ENCODE results near the gene IL4I1.
"Not testable (repeated sequence)": the region's sequence is repeated elsewhere in the genome, so short reads cannot be mapped to it uniquely, and the experiment has no call there.

IL4I1 gene, protein sequence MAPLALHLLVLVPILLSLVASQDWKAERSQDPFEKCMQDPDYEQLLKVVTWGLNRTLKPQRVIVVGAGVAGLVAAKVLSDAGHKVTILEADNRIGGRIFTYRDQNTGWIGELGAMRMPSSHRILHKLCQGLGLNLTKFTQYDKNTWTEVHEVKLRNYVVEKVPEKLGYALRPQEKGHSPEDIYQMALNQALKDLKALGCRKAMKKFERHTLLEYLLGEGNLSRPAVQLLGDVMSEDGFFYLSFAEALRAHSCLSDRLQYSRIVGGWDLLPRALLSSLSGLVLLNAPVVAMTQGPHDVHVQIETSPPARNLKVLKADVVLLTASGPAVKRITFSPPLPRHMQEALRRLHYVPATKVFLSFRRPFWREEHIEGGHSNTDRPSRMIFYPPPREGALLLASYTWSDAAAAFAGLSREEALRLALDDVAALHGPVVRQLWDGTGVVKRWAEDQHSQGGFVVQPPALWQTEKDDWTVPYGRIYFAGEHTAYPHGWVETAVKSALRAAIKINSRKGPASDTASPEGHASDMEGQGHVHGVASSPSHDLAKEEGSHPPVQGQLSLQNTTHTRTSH

DNA sequence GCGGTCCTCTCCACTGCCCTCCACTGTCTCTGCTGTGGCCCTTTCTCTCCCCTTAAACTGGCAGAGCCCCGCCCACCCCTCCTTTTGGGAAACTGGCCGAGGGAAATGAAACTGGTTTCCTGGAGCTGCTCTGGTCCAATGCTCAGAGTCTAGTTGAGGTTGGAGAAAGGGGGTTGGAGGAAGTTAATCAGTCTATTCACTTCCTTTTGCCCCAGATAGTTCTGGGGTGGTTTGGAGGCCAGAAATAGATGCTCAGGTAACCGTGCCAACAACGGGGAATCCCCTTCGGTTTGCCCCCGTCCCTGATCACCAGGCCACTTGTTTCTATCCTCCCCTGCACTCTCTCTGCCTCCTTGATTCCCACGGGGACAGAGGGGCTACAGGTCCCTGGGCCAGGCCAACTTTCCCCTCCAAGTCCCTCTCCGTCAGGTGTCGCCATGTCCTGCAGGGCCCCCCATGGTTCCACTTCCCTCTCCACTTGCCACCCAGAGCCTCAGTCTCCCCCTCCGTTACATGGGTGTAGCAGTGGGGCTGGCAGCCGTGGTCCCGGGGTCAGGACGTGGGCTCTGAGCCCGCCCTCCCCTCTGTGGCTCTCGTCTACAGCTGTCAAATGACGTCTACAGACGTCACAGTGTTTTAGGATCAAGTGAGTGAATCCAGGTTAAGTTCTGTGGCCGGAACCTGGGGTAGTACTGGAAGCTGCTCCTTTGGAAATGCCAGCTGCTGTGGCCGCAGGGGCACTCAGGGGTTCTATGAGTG, at the start of gene IL4I1:
Gene IL4I1 (minus strand): TSS at position 25 of the 759 bp plus-strand sequence. CDS start 727 bp downstream, outside the sequence.
- no peak for DNase-seq

DNA sequence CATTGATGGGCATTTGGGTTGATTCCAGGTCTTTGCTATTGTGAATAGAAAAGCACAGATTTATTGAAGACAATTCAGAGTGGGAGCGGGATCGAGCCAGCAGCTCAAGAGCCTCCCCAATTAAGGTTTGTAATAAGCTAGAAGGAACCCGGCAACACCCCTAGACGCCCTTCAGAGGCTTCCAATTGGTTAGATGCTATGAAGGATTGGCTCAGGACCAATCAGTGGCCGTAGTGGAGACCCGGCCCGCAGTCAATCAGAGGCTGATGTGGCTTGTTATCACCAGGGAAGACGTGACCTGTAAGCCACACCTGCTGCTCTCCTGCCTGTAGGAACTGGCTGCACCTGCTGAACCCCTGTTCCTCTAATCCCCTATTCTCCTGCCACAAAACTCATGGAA, 49.7 kb upstream of the IL4I1 start:
- no peak for DNase-seq

DNA sequence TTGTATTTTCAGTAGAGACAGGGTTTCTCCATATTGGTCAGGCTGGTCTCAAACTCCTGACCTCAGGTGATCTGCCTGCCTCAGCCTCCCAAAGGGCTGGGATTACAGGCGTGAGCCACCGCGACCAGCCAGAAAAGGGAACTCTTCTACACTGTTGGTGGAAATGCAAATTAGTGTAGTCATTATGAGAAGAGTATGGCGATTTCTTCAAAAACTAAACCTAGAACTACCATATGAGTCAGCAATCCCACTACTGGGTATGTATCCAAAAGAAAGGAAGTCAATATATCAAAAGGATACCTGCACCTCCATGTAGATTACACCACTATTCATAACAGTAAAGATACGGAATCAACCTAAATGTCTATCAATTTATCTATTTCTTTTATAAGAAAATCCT, 47.9 kb upstream of the IL4I1 start:
- DNase-seq, result not testable (repeated sequence)

DNA sequence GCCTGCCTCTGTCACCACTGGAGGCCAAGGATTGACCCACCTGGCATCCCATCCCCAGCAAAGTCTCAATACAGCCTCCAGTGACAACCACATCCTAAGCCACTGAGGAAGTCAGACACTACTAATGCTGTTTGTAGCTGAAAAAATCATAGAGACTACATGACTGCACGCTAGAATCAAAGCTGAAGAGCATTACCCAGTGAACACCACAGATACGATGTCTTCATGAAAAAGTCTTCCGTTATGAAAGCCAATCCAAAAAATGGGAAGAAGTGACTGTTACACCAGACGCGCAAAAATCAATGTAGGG, 43.8 kb upstream of the IL4I1 start:
- DNase-seq, result no peak

DNA sequence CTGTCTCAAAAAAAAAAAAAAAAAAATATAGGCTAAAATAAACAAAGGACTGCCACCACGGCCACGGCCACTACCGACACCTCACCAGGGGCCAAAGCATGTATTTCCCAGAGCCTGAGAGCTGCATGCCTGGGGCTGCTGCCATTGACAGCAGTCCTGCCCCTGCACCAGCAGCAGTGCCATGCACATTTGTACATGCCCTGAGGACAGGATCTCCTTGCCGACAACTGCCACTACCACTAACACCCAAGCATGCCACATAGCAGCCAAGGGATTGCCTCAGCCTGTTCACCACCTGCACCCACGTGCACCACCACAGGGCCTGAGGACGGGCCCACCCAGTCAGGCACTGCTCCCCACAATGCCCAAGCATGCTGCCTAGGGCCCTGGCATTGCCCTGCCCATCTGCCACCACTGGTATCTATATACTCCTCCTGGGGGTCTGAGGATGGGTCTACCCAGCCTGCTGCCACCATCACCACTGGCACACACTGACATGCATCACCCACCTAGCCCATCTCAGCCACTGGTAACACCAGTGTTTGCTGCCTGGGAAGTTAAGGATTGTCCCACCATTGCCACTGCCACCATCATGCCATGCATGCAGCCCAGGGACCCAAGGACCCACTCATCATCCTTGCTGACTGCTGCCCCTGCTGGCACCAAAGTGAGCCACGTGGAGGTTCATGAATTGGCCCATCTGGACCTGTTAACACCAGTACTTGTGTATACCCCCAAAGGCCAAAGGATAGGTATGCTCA, 43.2 kb upstream of the IL4I1 start:
- no peak for DNase-seq

DNA sequence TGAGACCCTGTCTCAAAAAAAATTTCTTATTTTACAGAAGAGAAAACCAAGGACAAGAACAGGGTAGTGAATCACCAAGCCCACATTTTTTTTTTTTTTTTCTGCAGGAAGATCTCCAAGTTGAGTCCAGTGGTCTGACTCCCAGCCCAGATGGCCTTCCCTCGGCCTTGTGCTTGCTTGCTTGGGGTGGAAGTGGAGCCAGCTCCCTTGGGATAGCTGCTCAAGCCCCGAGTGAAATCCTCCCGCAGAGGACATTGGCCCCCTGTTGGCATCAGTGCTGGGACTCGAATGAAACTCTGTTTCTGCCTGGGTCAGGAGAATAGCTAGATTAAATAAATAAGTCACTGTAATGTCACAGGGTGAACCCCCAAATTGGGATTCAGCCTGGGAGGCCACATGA, 42.0 kb upstream of the IL4I1 start:
- DNase-seq, result no peak

DNA sequence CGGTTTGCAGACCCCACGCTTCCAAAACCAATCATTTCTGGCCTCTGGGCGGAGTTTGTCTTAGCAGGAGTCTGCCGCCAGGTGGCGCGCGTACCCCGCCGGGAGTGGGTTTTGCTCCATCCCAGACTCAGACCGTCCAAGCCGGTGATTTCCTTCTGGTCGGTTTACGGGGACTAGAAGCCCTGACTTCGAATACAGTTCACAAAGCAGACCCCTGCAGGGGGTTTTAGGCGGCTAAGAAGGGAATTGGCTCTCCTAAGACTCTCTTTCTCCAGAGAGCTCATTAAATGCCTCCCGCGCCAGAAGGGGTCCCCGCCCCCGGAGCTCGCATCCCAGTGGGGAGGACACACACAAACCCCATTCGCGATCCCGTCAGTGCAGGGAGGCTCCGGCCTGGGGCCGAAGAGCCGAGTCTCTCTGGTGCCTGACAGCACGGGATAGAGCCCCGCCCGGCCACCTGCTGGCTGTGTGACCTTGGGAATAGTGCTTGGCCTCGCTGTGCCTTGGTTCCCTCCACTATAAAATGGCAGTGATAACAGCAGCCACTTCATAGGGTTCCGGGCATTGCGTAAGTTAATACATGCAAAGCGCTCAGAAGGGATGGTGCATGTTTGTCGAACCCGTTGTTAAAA, 41.2 kb upstream of the IL4I1 start:
- DNase-seq, result peak; percentile 9

DNA sequence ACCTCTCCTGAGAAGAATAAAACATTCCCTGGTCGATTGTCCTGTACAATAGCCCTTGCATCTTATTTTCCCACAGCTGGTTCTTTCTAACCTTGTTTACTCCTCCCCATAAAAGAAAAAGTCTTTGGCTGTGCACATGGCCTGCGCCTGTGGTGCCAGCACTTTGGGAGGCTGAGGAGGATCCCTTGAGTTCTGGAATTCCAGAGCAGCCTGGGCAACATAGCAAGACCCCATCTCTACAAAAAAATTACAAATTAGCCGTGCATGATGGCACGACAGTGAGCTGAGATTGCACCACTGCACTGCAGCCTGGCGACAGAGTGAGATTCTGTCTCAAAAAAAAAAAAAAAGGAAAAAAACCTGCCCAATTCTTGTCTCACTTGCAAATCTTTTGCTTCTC, 39.9 kb upstream of the IL4I1 start:
- DNase-seq, result no peak

DNA sequence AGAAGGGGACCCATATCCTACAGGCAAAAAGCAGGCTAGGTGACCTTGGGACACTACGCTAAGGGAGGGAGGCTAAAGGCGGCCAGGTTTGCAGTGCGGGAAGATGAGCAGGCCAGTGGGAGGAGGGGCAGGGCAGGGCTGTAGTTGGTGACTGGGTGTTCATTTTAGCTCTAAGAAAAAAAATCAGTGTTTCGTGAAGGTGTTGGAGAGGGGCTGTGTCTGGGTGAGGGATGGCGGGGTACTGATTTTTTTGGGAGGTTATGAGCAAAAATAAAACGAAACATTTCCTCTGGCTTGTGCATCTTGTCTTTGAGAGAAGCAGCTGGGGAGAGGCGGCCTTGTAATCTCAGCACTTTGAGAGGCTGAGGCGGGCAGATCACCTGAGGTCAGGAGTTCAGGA, 37.0 kb upstream of the IL4I1 start:
- no peak for DNase-seq

DNA sequence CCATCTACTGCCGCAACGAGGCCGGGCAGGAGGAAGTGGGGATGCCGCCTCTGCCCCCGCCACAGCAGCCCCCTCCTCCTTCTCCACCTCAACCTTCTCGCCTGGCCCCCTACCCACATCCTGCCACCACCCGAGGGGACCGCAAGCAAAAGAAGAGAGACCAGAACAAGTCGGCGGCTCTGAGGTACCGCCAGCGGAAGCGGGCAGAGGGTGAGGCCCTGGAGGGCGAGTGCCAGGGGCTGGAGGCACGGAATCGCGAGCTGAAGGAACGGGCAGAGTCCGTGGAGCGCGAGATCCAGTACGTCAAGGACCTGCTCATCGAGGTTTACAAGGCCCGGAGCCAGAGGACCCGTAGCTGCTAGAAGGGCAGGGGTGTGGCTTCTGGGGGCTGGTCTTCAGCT, 36.0 kb upstream of the IL4I1 start:
- no peak for DNase-seq

DNA sequence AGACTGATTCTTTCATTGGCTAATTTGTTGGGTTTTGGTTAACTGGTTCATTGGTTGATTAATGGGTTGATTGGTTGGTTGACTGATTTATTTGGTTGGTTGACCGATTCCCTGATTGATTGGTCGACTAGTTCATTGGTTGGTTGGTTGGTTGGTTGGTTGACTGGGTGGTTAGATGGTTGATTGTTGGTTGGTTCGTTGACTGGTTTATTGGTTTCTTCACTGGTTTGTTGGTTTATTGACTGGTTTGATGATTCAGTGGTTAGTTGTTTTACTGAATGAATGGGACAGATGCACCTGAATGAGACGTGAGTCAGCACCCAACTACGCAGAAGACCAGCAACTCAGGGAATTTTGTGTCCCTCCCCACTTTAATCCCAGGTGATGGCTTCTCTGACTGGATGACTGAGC, 35.4 kb upstream of the IL4I1 start:
- DNase-seq, result no peak

DNA sequence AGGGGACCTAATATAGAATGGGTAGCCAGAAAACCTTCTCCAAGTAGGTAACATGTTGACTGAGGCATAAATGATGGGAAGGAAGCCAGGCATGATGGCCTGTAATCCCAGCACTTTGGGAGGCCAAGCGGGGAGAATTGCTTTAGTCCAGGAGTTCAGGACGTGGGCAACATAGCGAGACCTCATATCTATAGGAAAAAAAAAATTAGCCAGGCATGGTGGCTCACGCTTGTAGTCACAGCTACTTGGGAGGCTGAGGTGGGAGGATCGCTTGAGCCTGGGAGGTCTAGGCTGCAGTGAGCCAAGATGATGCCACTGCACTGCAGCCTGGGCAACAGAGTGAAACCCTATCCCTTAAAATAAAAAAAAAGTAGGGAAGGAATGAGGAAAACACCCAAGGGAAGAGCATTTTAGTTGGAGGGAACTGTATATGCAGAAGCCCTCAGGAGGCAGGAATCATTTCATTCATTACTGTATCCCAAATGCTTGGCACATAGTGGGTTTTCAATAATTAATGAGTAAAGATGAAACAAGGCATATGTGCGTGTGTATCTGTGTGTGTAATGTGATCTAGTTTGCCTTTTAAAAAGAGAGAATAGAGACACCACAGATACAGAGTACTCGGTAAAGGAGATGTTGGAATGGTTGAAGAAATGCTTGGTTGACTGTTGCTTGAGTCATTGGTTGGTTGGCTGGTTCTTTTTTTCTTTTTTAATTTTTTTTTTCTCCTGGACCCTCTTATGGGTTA, 34.8 kb upstream of the IL4I1 start:
- DNase-seq, result no peak

DNA sequence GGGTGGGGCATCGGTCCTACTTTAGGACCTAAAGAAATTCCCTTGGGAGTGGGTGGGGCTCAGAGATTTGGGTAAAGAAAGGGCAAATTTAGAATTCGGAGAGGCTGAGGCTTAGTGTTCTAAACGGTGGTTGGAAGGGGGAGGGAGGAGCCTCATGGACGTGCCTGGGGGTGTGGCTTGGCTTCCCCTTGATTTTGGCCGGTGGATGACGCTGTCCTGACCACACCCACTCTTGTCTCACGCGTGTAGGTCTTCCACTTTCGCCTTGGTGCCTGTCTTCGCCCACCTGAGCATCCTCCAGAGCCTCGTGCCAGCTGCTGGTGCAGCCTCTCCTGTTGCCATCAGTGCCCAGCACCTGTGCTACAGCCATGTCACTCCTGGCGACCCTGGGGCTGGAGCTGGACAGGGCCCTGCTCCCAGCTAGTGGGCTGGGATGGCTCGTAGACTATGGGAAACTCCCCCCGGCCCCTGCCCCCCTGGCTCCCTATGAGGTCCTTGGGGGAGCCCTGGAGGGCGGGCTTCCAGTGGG, 33.9 kb upstream of the IL4I1 start:
- DNase-seq, result peak; percentile 70

DNA sequence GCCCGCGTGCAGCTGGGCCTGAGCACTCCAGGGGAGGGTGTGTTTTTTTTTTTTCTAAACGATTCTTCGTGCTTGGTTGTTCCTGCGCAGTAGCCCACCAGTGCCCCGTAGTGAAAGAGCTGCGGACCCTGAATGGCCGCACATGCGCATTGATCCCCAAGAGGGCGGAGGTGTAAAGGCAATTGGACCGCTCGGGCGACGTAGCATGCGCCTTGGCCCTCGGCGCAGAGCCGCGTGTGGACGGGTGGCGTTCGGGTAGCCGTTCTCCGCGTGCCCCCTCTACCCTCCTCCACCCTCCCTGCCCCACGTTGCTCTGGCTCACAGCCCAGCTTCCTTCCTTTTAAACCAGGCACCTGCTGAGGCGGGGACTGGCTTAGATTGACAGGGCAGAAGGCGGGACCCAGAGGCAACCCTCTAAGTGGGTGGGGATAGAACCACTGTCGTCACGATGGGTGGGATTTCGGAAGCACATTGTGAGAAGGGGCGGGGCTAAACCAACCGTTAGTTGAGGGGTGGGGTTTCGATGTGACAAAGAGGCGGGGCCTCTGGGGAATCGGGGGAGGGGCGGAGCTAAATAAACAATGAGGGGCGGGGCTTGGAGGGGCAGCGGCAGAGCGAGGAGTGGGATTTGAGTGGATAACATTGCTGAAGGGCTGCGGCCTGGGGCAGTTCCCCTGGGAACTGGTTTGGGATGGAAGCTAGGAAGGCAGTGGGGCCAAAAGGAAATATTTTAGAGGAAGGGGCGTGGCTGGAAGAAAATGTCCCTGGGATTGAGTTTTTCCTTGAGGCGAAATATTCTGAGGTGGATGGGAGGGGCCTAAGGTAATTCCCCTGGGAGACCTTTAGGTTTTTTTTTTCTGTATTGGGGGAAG, 33.2 kb upstream of the IL4I1 start:
- DNase-seq, result peak; percentile 97

DNA sequence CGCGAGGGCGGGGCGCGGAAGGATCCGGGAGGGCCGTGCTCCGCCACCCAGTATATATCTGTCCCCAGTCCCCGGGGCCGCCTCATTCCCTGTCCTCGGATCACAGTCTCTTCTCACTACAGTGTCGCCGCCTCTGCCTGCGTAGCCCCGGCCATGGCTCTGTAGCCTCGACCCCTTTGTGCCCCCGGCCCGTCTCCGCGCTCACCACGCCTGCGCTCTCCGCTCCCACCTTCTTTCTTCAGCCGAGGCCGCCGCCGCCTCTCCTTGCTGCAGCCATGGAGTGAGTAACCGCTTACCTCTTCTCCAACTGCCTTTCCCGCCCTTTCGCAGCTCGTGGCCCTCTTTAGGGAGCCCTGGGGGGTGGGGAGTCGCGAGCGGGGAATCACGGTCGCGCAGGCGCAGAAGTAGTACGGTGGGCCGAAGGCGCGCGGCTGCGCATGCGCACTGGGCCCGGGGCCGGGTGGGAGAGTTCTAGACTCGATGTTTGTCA, 32.5 kb upstream of the IL4I1 start, which contains the start of the genes ATF5 and NUP62:
Gene ATF5 (plus strand): TSS at position 85 of the 490 bp plus-strand sequence. CDS start 1,646 bp downstream, outside the sequence.
Gene NUP62 (minus strand): TSS at position 384 of the 490 bp plus-strand sequence. CDS start 19,697 bp downstream, outside the sequence.
- peak; percentile 96 for DNase-seq

DNA sequence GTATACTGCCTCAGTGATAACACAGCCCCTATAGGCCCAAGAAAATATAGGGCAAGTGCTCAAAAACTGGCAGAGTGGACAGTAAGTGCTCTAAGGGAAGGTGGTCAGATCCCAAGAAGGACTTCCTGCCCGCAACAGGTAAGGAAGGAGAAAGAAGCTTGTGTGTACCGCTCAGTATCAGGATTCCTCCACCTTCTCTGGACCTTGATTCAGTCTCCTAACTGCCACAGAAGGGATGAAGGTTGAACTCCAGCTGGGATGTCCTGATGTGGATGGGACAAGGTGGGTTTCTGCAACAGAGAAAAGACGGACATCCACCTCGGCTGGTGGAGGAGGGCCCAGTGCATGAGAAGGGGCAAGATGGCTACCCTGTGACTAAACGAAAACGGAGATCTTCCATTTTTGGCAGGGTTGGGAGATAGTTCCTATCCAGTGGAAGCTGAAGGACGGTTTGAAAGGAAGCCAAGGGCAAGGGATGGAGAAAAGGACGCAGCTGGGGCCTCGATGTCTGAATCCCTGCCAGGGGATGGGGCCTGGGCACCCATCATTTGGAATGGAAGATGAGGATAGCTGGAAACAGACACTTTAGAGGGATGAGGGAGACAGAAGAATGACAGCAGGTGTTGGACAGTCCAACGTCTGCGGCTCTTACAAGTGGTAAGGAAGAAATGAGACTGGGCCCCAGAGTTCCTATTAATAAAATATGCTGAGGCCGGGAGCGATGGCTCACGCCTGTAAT, 31.0 kb upstream of the IL4I1 start:
- no peak for DNase-seq

DNA sequence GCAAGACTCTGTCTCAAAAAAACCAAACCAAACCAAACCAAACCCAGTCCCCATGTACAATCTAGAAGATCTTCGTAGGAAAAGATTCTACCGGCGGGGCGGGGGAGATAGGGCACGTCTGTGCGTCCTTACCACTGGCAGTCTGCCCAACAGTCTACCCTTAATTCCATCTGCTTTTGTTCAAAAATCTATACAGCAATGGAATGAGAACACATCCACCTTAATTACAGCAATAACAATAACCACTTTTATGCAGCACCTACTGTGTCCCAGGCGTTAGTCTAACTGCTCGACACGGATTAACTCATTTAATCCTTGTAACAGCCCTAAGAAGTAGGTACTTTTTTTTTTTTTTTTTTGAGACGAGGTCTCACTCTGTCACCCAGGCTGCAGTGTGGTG, 29.8 kb upstream of the IL4I1 start:
- no peak for DNase-seq

DNA sequence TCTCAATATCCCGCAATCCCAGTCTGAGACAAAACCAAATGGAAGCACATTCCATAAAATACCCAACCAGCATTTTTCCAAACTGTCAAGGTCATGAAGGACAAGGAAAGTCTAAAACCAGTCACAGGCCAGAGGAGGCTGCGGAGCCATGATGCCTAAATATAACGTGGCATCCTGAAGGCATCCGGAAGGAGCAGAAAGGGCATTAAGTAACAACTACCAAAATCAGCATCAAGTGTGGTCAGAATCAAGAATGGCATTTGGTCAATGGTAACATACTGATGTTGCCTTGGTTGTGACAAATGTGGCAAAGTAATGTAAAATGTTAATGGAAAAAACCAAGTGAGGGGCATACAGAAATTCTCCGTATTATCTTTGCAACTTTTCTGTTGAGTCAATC, 28.8 kb upstream of the IL4I1 start:
- no peak for DNase-seq

DNA sequence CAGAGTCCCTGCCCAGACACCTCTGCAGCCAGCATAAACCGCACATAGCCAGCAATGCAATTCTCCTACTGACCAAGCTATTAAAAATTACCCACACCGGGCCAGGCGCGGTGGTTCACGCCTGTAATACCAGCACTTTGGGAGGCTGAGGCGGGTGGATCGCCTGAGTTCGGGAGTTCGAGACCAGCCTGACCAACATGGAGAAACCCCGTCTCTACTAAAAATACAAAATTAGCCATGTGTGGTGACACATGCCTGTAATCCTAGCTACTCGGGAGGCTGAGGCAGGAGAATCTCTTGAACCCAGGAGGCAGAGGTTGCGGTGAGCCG, 28.2 kb upstream of the IL4I1 start:
- DNase-seq, result not testable (repeated sequence)

All from NCI-H187 treated with DMSO at 0.1 percent for 48 hours (cell line).